Measurements from ENCODE around the gene LCLAT1.

LCLAT1 gene

GRCh38 chr2:30514848-30515435, 67.9 kb downstream of the LCLAT1 start:
- DNase-seq (ENCODE audit: low spot score), result no peak

- DNase-seq (ENCODE audit: low spot score), result no peak
Measured at GRCh38 chr2:30516166-30516565, 69.1 kb downstream of the LCLAT1 start.

- DNase-seq (ENCODE audit: low spot score), result no peak
Measured at GRCh38 chr2:30519796-30520195, 72.8 kb downstream of the LCLAT1 start.

GRCh38 chr2:30522421-30522820, 75.4 kb downstream of the LCLAT1 start:
- no peak for DNase-seq (ENCODE audit: low spot score)

GRCh38 chr2:30527411-30527810, 80.4 kb downstream of the LCLAT1 start:
- no peak for DNase-seq (ENCODE audit: low spot score)

- DNase-seq (ENCODE audit: low spot score), result no peak
Measured at GRCh38 chr2:30527859-30528258, 80.8 kb downstream of the LCLAT1 start.

- DNase-seq (ENCODE audit: low spot score), result no peak
Measured at GRCh38 chr2:30530346-30530745, 83.3 kb downstream of the LCLAT1 start.

- no peak for DNase-seq (ENCODE audit: low spot score)
Measured at GRCh38 chr2:30541680-30542079, 94.6 kb downstream of the LCLAT1 start.

GRCh38 chr2:30545875-30546274, 98.8 kb downstream of the LCLAT1 start:
- no peak for DNase-seq (ENCODE audit: low spot score)

GRCh38 chr2:30548386-30548785, 101.3 kb downstream of the LCLAT1 start:
- no peak for DNase-seq (ENCODE audit: low spot score)

GRCh38 chr2:30549096-30549495, 102.0 kb downstream of the LCLAT1 start:
- DNase-seq (ENCODE audit: low spot score), result no peak

- DNase-seq (ENCODE audit: low spot score), result no peak
Measured at GRCh38 chr2:30559544-30560275, 112.7 kb downstream of the LCLAT1 start.

- DNase-seq (ENCODE audit: low spot score), result no peak
Measured at GRCh38 chr2:30561349-30561748, 114.3 kb downstream of the LCLAT1 start.

- DNase-seq (ENCODE audit: low spot score), result no peak
Measured at GRCh38 chr2:30565851-30566358, 118.9 kb downstream of the LCLAT1 start.

GRCh38 chr2:30566631-30567030, 119.6 kb downstream of the LCLAT1 start:
- no peak for DNase-seq (ENCODE audit: low spot score)

- no peak for DNase-seq (ENCODE audit: low spot score)
Measured at GRCh38 chr2:30567317-30567716, 120.3 kb downstream of the LCLAT1 start.

- no peak for DNase-seq (ENCODE audit: low spot score)
Measured at GRCh38 chr2:30569946-30570345, 122.9 kb downstream of the LCLAT1 start.

- DNase-seq (ENCODE audit: low spot score), result no peak
Measured at GRCh38 chr2:30577151-30577550, 130.1 kb downstream of the LCLAT1 start.

GRCh38 chr2:30580391-30580790, 133.3 kb downstream of the LCLAT1 start:
- DNase-seq (ENCODE audit: low spot score), result no peak

GRCh38 chr2:30582521-30582920, 135.5 kb downstream of the LCLAT1 start:
- no peak for DNase-seq (ENCODE audit: low spot score)

- DNase-seq (ENCODE audit: low spot score), result no peak
Measured at GRCh38 chr2:30583204-30583749, 136.2 kb downstream of the LCLAT1 start.

GRCh38 chr2:30584116-30584515, 137.1 kb downstream of the LCLAT1 start:
- DNase-seq (ENCODE audit: low spot score), result no peak

- DNase-seq (ENCODE audit: low spot score), result no peak
Measured at GRCh38 chr2:30588994-30589393, 141.9 kb downstream of the LCLAT1 start.

Data from CD4-positive, alpha-beta T cell treated with Interleukin-2 at 100 ng/mL for 4 hours (primary cell).